ENCODE results near the gene TRAK2. TPM values are rescaled to one million over a fixed set of nuclear protein-coding genes. Genes with fewer than 3 reads are reported as not detected.

The TRAK2 gene
- total and polyA plus RNA-seq, 11 donors = 41.2 to 201 (median 145) TPM

GRCh38 chr2:201436141-201436540 is 15.1 kb downstream of the TRAK2 start:
- H3K27ac ChIP-seq = peak overlapping the region in 10 of 12 donors; percentile 18 to 85 (median 60)
- H3K36me3 ChIP-seq = no peaks in the 10 kb centered on the region
- TF ChIP-seq CTCF (IDR thresholded peaks at IDR 0.05) (no peak), POLR2A (IDR thresholded peaks at IDR 0.05) (no peak)
- no peak for DNase-seq
- no peaks in the 10 kb centered on the region for H3K27me3 ChIP-seq
- H3K4me1 ChIP-seq = peaks cover 2 to 81% (median 62%) of the 10 kb centered on the region in 12 donors
- WGBS, 4 donors = 86 to 98% (median 93%) methylated on average over 2 of the region's 2 CpGs
- no peak for ATAC-seq
- no peaks in the 10 kb centered on the region for H3K9me3 ChIP-seq
- intact Hi-C loops (cut with DNase I) = no loop called here
- no peak overlapping the region for H3K4me3 ChIP-seq

- DNase-seq (peak in 2 of 5 donors; percentile 25 to 47), ATAC-seq (peak; percentile 64 to 71 (median 68))
- peaks cover 2 to 75% (median 52%) of the 10 kb centered on the region in 12 donors for H3K4me1 ChIP-seq
- no peak for TF ChIP-seq CTCF (IDR thresholded peaks at IDR 0.05)
- TF ChIP-seq POLR2A (IDR thresholded peaks at IDR 0.05) = no peak
- H3K9me3 ChIP-seq = peaks cover 0 to 1% (median 0%) of the 10 kb centered on the region in 12 donors
- H3K4me3 ChIP-seq = peak overlapping the region in 8 of 12 donors; percentile 13 to 31 (median 24)
- peaks cover 0 to 7% (median 0%) of the 10 kb centered on the region in 9 donors for H3K36me3 ChIP-seq
- intact Hi-C loops (cut with DNase I) = loop anchor here in 2 of 10 donors (2.0 kb wide), 1 partner anchor 17 kb away; the partner anchor contains the start of genes STRADB (in 2 of the 2) and TRAK2 (in 2 of the 2)
- WGBS, 4 donors = 16 to 21% (median 18%) methylated on average over 11 of the region's 11 CpGs
- H3K27me3 ChIP-seq = no peaks in the 10 kb centered on the region
- peak overlapping the region; percentile 37 to 91 (median 80) for H3K27ac ChIP-seq
These were observed 17.8 kb downstream of the TRAK2 start for GRCh38 chr2:201433394-201433995.

- TF ChIP-seq POLR2A (IDR thresholded peaks at IDR 0.05) (no peak), CTCF (IDR thresholded peaks at IDR 0.05) (no peak)
- H3K36me3 ChIP-seq = peaks cover 0 to 7% (median 0%) of the 10 kb centered on the region in 9 donors
- H3K9me3 ChIP-seq = peaks cover 0 to 6% (median 0%) of the 10 kb centered on the region in 12 donors
- DNase-seq = peak in 3 of 5 donors; percentile 36 to 62 (median 54)
- peaks cover 2 to 68% (median 50%) of the 10 kb centered on the region in 12 donors for H3K4me1 ChIP-seq
- H3K27ac ChIP-seq = peak overlapping the region; percentile 37 to 91 (median 80)
- peak; percentile 69 to 83 (median 74) for ATAC-seq
- intact Hi-C loops (cut with DNase I) = loop anchor here in 2 of 10 donors (2.0 kb wide), 1 partner anchor 18 kb away; the partner anchor contains the start of genes STRADB (in 2 of the 2) and TRAK2 (in 2 of the 2)
- 8 to 19% (median 9%) methylated on average over 5 of the region's 5 CpGs for WGBS, 4 donors
- no peaks in the 10 kb centered on the region for H3K27me3 ChIP-seq
- H3K4me3 ChIP-seq = peak overlapping the region in 8 of 12 donors; percentile 13 to 31 (median 24)
These were observed 18.5 kb downstream of the TRAK2 start for GRCh38 chr2:201432621-201433393.

Measured in heart left ventricle (tissue), 16 donors.